ENCODE data around the gene PRELID2. TPM values are rescaled to one million over a fixed set of nuclear protein-coding genes. Genes with fewer than 3 reads are reported as not detected.

Gene PRELID2
- total RNA-seq, 4 donors from 2014 or later: 13.6 to 19.8 (median 17.3) TPM

DNA sequence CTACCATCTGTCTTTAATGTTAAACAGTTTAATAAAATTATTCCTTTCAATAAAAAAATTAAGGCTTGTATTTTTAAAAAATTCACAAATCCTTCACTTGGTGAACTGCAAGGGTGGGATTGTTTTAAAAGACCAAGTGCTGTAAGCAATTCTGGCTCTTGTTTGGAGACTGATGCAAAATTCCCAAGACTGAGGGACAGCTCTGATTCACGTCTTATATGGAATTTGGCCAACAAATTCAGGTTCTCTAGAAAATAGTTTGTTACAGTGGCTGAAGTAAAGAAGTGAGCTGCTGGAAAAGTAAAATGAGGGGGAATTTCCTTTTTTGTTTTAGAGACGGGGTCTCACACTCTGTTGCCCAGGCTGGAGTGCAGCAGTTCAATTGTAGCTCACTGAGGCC, 58.3 kb downstream of the PRELID2 start:
- Histone ChIP-seq H3K27me3 (no peaks in the 10 kb centered on the region), H3K4me3 (no peak overlapping the region), H3K36me3 (peaks cover 0 to 10% of the 10 kb centered on the region in 2 donors), H3K27ac (no peak overlapping the region), H3K4me1 (peaks cover 0 to 8% (median 0%) of the 10 kb centered on the region in 3 donors), H3K9me3 (no peaks in the 10 kb centered on the region)
- no peak for TF ChIP-seq POLR2A (IDR thresholded peaks at IDR 0.05)
- TF ChIP-seq POLR2AphosphoS5 (IDR thresholded peaks at IDR 0.05): no peak
- TF ChIP-seq, protein P1, sequence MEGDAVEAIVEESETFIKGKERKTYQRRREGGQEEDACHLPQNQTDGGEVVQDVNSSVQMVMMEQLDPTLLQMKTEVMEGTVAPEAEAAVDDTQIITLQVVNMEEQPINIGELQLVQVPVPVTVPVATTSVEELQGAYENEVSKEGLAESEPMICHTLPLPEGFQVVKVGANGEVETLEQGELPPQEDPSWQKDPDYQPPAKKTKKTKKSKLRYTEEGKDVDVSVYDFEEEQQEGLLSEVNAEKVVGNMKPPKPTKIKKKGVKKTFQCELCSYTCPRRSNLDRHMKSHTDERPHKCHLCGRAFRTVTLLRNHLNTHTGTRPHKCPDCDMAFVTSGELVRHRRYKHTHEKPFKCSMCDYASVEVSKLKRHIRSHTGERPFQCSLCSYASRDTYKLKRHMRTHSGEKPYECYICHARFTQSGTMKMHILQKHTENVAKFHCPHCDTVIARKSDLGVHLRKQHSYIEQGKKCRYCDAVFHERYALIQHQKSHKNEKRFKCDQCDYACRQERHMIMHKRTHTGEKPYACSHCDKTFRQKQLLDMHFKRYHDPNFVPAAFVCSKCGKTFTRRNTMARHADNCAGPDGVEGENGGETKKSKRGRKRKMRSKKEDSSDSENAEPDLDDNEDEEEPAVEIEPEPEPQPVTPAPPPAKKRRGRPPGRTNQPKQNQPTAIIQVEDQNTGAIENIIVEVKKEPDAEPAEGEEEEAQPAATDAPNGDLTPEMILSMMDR (IDR thresholded peaks at IDR 0.05): no peak
- 40 to 55% methylated on average over 1 to 2 of the region's 2 CpGs for WGBS, 2 donors (ENCODE audit: low coverage in 1 of 2)
- no peak for ATAC-seq

DNA sequence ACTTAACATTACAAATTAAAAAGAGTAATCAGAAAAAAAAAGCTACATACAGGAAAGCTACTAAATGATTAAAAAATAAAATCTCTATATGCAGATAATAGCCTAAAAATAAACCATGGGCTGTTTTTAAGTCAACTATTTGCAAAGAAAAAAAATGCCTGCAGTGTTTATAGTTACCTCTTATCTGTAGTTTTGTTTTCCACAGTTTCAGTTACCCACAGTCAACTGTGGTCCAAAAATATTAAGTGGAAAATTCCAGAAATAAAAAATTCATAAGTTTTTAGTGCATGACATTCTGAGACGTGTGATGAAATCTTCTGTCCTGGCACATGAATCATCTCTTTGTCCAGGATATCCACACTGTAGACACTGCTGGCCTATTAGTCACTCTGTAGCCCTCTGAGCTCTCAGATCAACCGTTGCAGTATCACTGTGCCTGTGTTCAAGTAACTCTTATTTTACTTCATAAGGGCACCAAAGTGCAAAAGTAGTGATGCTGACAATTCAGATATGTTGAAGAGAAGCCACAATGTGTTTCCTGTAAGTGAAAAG, 59.2 kb downstream of the PRELID2 start:
- Histone ChIP-seq H3K9me3 (no peaks in the 10 kb centered on the region), H3K4me1 (peaks cover 0 to 8% (median 0%) of the 10 kb centered on the region in 3 donors), H3K27me3 (no peaks in the 10 kb centered on the region), H3K36me3 (peaks cover 0 to 15% of the 10 kb centered on the region in 2 donors), H3K4me3 (no peak overlapping the region), H3K27ac (peak overlapping the region in 2 of 4 donors; percentile 38 to 40)
- ATAC-seq: peak; percentile 94
- WGBS, 2 donors (ENCODE audit: low coverage in 1 of 2): 0 to 65% methylated on average over 2 of the region's 2 CpGs
- TF ChIP-seq, protein P1 (IDR thresholded peaks at IDR 0.05): no peak
- TF ChIP-seq EP300 (IDR thresholded peaks at IDR 0.05): no peak
- TF ChIP-seq POLR2AphosphoS5 (IDR thresholded peaks at IDR 0.05): no peak
- TF ChIP-seq POLR2A (IDR thresholded peaks at IDR 0.05): no peak

DNA sequence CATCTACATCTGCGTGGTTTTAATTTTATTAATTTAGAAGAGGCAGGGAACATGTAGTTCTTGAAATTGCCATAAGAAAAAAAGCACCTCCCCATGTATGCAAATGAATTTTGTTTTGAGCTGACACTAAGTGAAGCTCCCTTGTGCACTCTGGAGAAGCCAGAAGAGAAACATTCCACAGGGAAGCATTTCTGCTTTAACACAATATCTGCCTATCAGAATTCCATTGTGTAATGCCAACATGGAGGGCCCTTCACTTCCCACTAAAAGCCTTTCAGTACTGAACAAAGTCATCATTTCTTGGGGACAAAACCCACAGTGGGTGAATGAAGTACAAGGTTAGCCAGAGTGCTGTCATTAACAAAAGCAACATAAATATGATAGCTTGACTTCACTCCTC, 59.7 kb downstream of the PRELID2 start:
- Histone ChIP-seq H3K4me1 (peaks cover 0 to 8% (median 0%) of the 10 kb centered on the region in 3 donors), H3K27ac (peak overlapping the region in 2 of 4 donors; percentile 38 to 40), H3K4me3 (no peak overlapping the region), H3K27me3 (no peaks in the 10 kb centered on the region), H3K36me3 (peaks cover 0 to 15% of the 10 kb centered on the region in 2 donors), H3K9me3 (no peaks in the 10 kb centered on the region)
- no peak for ATAC-seq
- TF ChIP-seq POLR2A (IDR thresholded peaks at IDR 0.05) (no peak), POLR2AphosphoS5 (IDR thresholded peaks at IDR 0.05) (no peak), EP300 (IDR thresholded peaks at IDR 0.05) (no peak)
- TF ChIP-seq, protein P1 (IDR thresholded peaks at IDR 0.05): no peak
- 69 to 100% methylated on average over 1 of the region's 1 CpG for WGBS, 2 donors (ENCODE audit: low coverage in 1 of 2)

DNA sequence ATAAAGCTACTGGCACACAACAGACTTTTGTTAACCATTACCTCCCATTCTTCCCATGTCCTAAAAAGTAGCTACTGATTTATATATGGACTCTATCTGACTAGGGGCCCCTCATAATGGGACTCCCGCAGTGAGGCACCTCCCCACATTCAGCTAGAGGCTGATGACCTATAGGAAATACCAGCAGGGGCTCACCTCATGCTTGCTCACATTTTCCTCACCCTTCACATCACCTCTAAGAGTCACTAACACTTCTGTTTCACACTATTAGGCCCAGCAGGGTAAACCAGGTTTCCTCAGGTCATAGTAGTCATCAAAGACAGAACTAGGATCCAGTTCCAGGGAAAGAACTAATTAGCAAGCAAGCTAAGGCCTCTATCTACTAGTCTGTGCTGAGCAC, 60.7 kb downstream of the PRELID2 start:
- WGBS, 2 donors (ENCODE audit: low coverage in 1 of 2): 71 to 100% methylated on average over 1 of the region's 1 CpG
- TF ChIP-seq, protein P1 (IDR thresholded peaks at IDR 0.05): no peak
- TF ChIP-seq POLR2AphosphoS5 (IDR thresholded peaks at IDR 0.05): no peak
- TF ChIP-seq POLR2A (IDR thresholded peaks at IDR 0.05): no peak
- no peak for TF ChIP-seq EP300 (IDR thresholded peaks at IDR 0.05)
- Histone ChIP-seq H3K27me3 (no peaks in the 10 kb centered on the region), H3K4me3 (no peak overlapping the region), H3K27ac (no peak overlapping the region), H3K4me1 (peaks cover 0 to 8% (median 0%) of the 10 kb centered on the region in 3 donors), H3K36me3 (peaks cover 0 to 15% of the 10 kb centered on the region in 2 donors), H3K9me3 (no peaks in the 10 kb centered on the region)
- ATAC-seq: no peak

DNA sequence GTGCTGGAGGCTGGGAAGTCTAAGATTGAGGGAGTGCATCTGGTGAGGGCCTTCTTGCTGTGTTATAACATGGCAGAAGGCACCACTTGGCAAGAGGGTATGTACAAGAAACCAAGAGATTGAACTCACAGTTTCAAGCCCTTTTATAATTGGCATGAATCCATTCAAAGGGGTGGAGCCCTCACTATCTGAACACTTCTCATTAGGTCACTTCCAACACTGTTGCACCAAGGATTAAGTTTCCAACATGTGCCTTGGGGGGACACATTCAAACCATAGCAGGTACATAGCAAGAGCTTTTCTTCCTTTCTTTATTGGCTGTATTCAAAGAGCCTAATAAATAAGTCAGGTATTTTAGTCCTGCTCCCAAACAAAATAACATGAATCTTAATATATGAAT, 62.7 kb downstream of the PRELID2 start:
- Histone ChIP-seq H3K4me3 (no peak overlapping the region), H3K27ac (no peak overlapping the region), H3K9me3 (peaks cover 0 to 2% (median 0%) of the 10 kb centered on the region in 3 donors), H3K27me3 (no peaks in the 10 kb centered on the region), H3K36me3 (peaks cover 0 to 8% of the 10 kb centered on the region in 2 donors), H3K4me1 (peaks cover 0 to 8% (median 0%) of the 10 kb centered on the region in 3 donors)
- ATAC-seq: no peak
- TF ChIP-seq POLR2AphosphoS5 (IDR thresholded peaks at IDR 0.05): no peak
- TF ChIP-seq POLR2A (IDR thresholded peaks at IDR 0.05): no peak
- TF ChIP-seq EP300 (IDR thresholded peaks at IDR 0.05): no peak
- TF ChIP-seq, protein P1 (IDR thresholded peaks at IDR 0.05): no peak

Data from gastroesophageal sphincter (tissue), 4 donors.